Right ventricle myocardium inferior (tissue), 1 donor: ENCODE data around the gene PCBP4. TPM values are rescaled to one million over a fixed set of nuclear protein-coding genes. Genes with fewer than 3 reads are reported as not detected.
A peak's percentile ranks its signal among the peaks of the same experiment; 100 is the strongest.

Source experiments
- ATAC-seq: fragments of 200-7000 bp; cut with Tn5 transposase; one replicate; pipeline ENCODE4 v1.9.1; 2020; ENCODE audit warnings: mild to moderate bottlenecking, moderate library complexity
- DNase-seq: peaks from one replicate; pipeline ENCODE4 v3.0.0; 2021; ENCODE audit errors: missing footprints
- intact Hi-C: fragments of 100-400 bp; cut with DNase I; formaldehyde crosslinking; loops from one replicate; pipeline ENCODE4 v1.11.0; 2022
- long read RNA-seq: library from polyadenylated mRNA; unstranded; transcript quantifications from one replicate; pipeline ENCODE4 v2.0.0, GENCODE V29; 2021
- total RNA-seq: library from RNA; stranded (reverse); fragmentation: NEBNext Ultra II Directional; extraction: Animal tissue kit (Norgen Biotek cat#: 25700); gene quantifications from one replicate; pipeline ENCODE4 v1.2.1, GENCODE V29; 2021
- donor health status: DM: no; HTN: yes; CAD: no; lungs with severe emphysema.

PCBP4 gene
- 79.8 TPM for total RNA-seq
- long read RNA-seq, transcript PCBP4-205 (14 exons, 2,147 nt): minor isoform, 5 of 64 reads
- long read RNA-seq, transcript PCBP4-202 (13 exons, 2,015 nt): major isoform, 18 of 64 reads
- long read RNA-seq, partial matches to known transcripts: 6 of 64 reads
- long read RNA-seq, other reads (novel, unspliced or antisense): 35 of 64 reads

GRCh38 chr3:51967384-51968169 is at the start of gene PCBP4:
TSS of gene PCBP4 (minus strand) at chr3:51967454. CDS start at chr3:51961240, 6,214 bp downstream.
- ATAC-seq (peak; percentile 77), DNase-seq (peak; percentile 87)
- intact Hi-C loops: no loop called here

- intact Hi-C loops: no loop called here
- peak; percentile 59 for DNase-seq
- ATAC-seq: no peak
These were observed 48.4 kb upstream of the PCBP4 start for GRCh38 chr3:52015438-52016228.

GRCh38 chr3:52014613-52015012 is 47.4 kb upstream of the PCBP4 start:
- intact Hi-C loops: no loop called here
- peak; percentile 17 for DNase-seq
- no peak for ATAC-seq

- intact Hi-C loops: no loop called here
- ATAC-seq (no peak), DNase-seq (peak; percentile 48)
These were observed 46.7 kb upstream of the PCBP4 start for GRCh38 chr3:52013802-52014598.

GRCh38 chr3:52012699-52013098 is 45.4 kb upstream of the PCBP4 start:
- ATAC-seq (peak; percentile 15), DNase-seq (peak; percentile 40)
- intact Hi-C loops: no loop called here

- no peak for DNase-seq
- no peak for ATAC-seq
- intact Hi-C loops: no loop called here
These were observed 43.2 kb upstream of the PCBP4 start for GRCh38 chr3:52010431-52010830.

GRCh38 chr3:52007291-52007690 is 40.0 kb upstream of the PCBP4 start:
- intact Hi-C loops: no loop called here
- no peak for ATAC-seq
- no peak for DNase-seq

GRCh38 chr3:52006820-52007133 is 39.5 kb upstream of the PCBP4 start:
- DNase-seq (no peak), ATAC-seq (no peak)
- intact Hi-C loops: no loop called here

GRCh38 chr3:52006017-52006819 is 39.0 kb upstream of the PCBP4 start:
- DNase-seq (peak; percentile 64), ATAC-seq (no peak)

GRCh38 chr3:52005571-52005986 is 38.3 kb upstream of the PCBP4 start:
- intact Hi-C loops: no loop called here
- ATAC-seq (peak; percentile 7), DNase-seq (peak; percentile 64)

More at GRCh38 chr3:52006017-52006819, 39.0 kb upstream of the PCBP4 start:
- intact Hi-C loops: no loop called here

- ATAC-seq (peak; percentile 9), DNase-seq (peak; percentile 55)
These were observed 37.7 kb upstream of the PCBP4 start for GRCh38 chr3:52004906-52005395.

GRCh38 chr3:52004163-52004787 is 37.0 kb upstream of the PCBP4 start:
- DNase-seq (peak; percentile 78), ATAC-seq (peak; percentile 76)
- intact Hi-C loops: loop anchor here (1.0 to 5.0 kb wide), 3 partner anchors 51 to 338 kb away; no protein-coding TSS in a partner anchor

More at GRCh38 chr3:52004906-52005395, 37.7 kb upstream of the PCBP4 start:
- intact Hi-C loops: loop anchor here (1.0 to 5.0 kb wide), 3 partner anchors 50 to 337 kb away; no protein-coding TSS in a partner anchor

GRCh38 chr3:52002748-52003147 is 35.5 kb upstream of the PCBP4 start:
- ATAC-seq (no peak), DNase-seq (peak; percentile 25)
- intact Hi-C loops: loop anchor here (5.0 kb wide), 1 partner anchor 340 kb away; no protein-coding TSS in a partner anchor

- DNase-seq (peak; percentile 90), ATAC-seq (peak; percentile 66)
- intact Hi-C loops: loop anchor here (1.0 to 5.0 kb wide), 2 partner anchors 143 to 341 kb away; no protein-coding TSS in a partner anchor
These were observed 34.3 kb upstream of the PCBP4 start for GRCh38 chr3:52001443-52001974.

- intact Hi-C loops: loop anchor here (5.0 kb wide), 1 partner anchor 342 kb away; no protein-coding TSS in a partner anchor
- peak; percentile 11 for DNase-seq
These were observed 32.6 kb upstream of the PCBP4 start for GRCh38 chr3:51999846-52000245.

GRCh38 chr3:51998774-51999173 is 31.5 kb upstream of the PCBP4 start:
- DNase-seq (peak; percentile 14), ATAC-seq (no peak)
- intact Hi-C loops: no loop called here

More at GRCh38 chr3:51999846-52000245, 32.6 kb upstream of the PCBP4 start:
- no peak for ATAC-seq
